CD4-positive, CD25-positive, alpha-beta regulatory T cell (primary cell): ENCODE results near the gene ABCC12. TPM values are rescaled to one million over a fixed set of nuclear protein-coding genes. Genes with fewer than 3 reads are reported as not detected.

ENCODE experiments used
- ATAC-seq, 2 donors: fragments of 150-1000 bp; cut with Tn5 transposase; one replicate each; pipeline ENCODE4 v1.10.0; 2021; ENCODE audit warnings: low read depth in 2 of 2, moderate number of reproducible peaks in 2 of 2, moderate library complexity in 1 of 2
- DNase-seq, 3 donors: peaks; one replicate each; pipeline versions ENCODE4 v3.0.0 to v3.0.0-alpha.2; 2012 to 2022; ENCODE audit warnings: mixed read lengths in 1 of 3
- H3K27ac ChIP-seq: one replicate; pipeline ENCODE4 v1.7.0; 2013; ENCODE audit warnings: mild to moderate bottlenecking, low read length; ENCODE audit not compliant: insufficient read depth, poor library complexity, severe bottlenecking
- H3K27me3 ChIP-seq: one replicate; pipeline ENCODE4 v1.7.0; 2013; ENCODE audit warnings: low read length; ENCODE audit not compliant: control insufficient read depth, insufficient read depth
- H3K36me3 ChIP-seq: one replicate; pipeline ENCODE4 v1.7.0; 2013; ENCODE audit warnings: mild to moderate bottlenecking, low read length, moderate library complexity; ENCODE audit not compliant: control insufficient read depth, insufficient read depth
- H3K4me1 ChIP-seq: 2 replicates; pipeline ENCODE4 v1.7.0; 2013; ENCODE audit warnings: mild to moderate bottlenecking, low read length; ENCODE audit not compliant: insufficient read depth, control insufficient read depth, poor library complexity, severe bottlenecking
- H3K4me3 ChIP-seq: one replicate; pipeline ENCODE4 v1.7.0; 2013; ENCODE audit warnings: low read depth, mild to moderate bottlenecking, low read length, moderate library complexity
- H3K9me3 ChIP-seq, 2 experiments: 1 replicate in 1 of 2; 2 replicates in 1 of 2; pipeline ENCODE4 v1.7.0; 2013; ENCODE audit warnings: low read length in 2 of 2, mild to moderate bottlenecking in 1 of 2, moderate library complexity in 1 of 2; ENCODE audit not compliant: control insufficient read depth in 2 of 2
- H3K27ac Mint-ChIP-seq, 3 donors: one replicate each; pipeline ENCODE4 v1.8.0; 2020 to 2022; ENCODE audit warnings: mild to moderate bottlenecking in 3 of 3, mixed read lengths in 3 of 3, moderate library complexity in 2 of 3
- H3K27me3 Mint-ChIP-seq: one replicate; pipeline ENCODE4 v1.8.0; 2022; ENCODE audit warnings: mild to moderate bottlenecking, mixed read lengths
- H3K36me3 Mint-ChIP-seq: one replicate; pipeline ENCODE4 v1.8.0; 2020; ENCODE audit warnings: mixed read lengths
- H3K4me1 Mint-ChIP-seq, 4 donors: one replicate each; pipeline ENCODE4 v1.8.0; 2020 to 2022; ENCODE audit warnings: mixed read lengths in 4 of 4, mild to moderate bottlenecking in 1 of 4
- H3K4me3 Mint-ChIP-seq, 4 donors: one replicate each; pipeline ENCODE4 v1.8.0; 2020 to 2022; ENCODE audit warnings: mild to moderate bottlenecking in 4 of 4, mixed read lengths in 4 of 4, moderate library complexity in 3 of 4
- H3K9me3 Mint-ChIP-seq, 7 donors: one replicate each; pipeline ENCODE4 v1.8.0; 2020 to 2022; ENCODE audit warnings: mixed read lengths in 7 of 7, mild to moderate bottlenecking in 3 of 7, moderate library complexity in 2 of 7
- polyA plus RNA-seq, 4 donors: library from polyadenylated mRNA; unstranded; fragments of 300-500 nt; fragmentation: Illumina TruSeq; gene quantifications; one replicate each; pipeline ENCODE4 v1.2.3, GENCODE V29; 2021
- total RNA-seq: library from RNA; stranded (reverse); gene quantifications from one replicate; pipeline ENCODE4 v1.2.3, GENCODE V29; 2022

The ABCC12 gene
- total and polyA plus RNA-seq, 5 donors from 2014 or later = not detected

DNA sequence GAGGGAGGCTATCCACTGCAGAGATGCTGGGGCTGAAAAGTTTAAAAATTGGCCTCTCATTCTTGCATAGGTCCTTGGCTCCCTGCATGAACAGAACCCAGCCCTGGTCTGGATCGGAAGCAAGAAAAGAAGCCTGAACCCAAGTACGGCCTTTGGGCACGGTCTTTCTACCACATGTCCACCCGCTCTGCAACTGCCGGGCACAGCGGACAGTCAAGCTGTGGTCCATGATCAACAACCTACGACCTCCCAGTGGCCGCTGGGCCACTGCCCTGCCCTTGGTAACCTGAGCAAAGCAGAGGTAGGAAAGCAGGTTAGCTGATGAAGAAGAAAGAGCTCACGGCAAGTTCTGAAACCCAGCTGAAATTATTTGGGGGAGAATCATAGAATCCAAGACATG is 3.6 kb downstream of the ABCC12 start:
- Histone ChIP-seq H3K4me3 (no peak overlapping the region), H3K27me3 (peaks cover 3% of the 10 kb centered on the region), H3K36me3 (no peaks in the 10 kb centered on the region), H3K9me3 (no peaks in the 10 kb centered on the region), H3K27ac (no peak overlapping the region), H3K4me1 (peaks cover 6% of the 10 kb centered on the region)
- ATAC-seq (no peak), DNase-seq (no peak)
- H3K9me3 Mint-ChIP-seq = peaks cover 0 to 4% (median 2%) of the 10 kb centered on the region in 7 donors
- peaks cover 32% of the 10 kb centered on the region for H3K27me3 Mint-ChIP-seq
- no peak overlapping the region for H3K27ac Mint-ChIP-seq
- H3K36me3 Mint-ChIP-seq = no peaks in the 10 kb centered on the region
- no peak overlapping the region for H3K4me3 Mint-ChIP-seq
- H3K4me1 Mint-ChIP-seq = peaks cover 0 to 5% (median 2%) of the 10 kb centered on the region in 4 donors

- Histone ChIP-seq H3K27ac (no peak overlapping the region), H3K36me3 (no peaks in the 10 kb centered on the region), H3K4me1 (no peaks in the 10 kb centered on the region), H3K4me3 (no peak overlapping the region), H3K9me3 (no peaks in the 10 kb centered on the region), H3K27me3 (peaks cover 3% of the 10 kb centered on the region)
- no peaks in the 10 kb centered on the region for H3K36me3 Mint-ChIP-seq
- peaks cover 0 to 4% (median 2%) of the 10 kb centered on the region in 7 donors for H3K9me3 Mint-ChIP-seq
- peaks cover 0 to 5% (median 0%) of the 10 kb centered on the region in 4 donors for H3K4me1 Mint-ChIP-seq
- H3K27me3 Mint-ChIP-seq = peaks cover 33% of the 10 kb centered on the region
- H3K27ac Mint-ChIP-seq = no peak overlapping the region
- no peak overlapping the region for H3K4me3 Mint-ChIP-seq
- ATAC-seq (no peak), DNase-seq (no peak)
Observed at GRCh38 chr16:48150707-48151106, 5.1 kb downstream of the ABCC12 start.

GRCh38 chr16:48146710-48147109 is 9.1 kb downstream of the ABCC12 start:
- no peaks in the 10 kb centered on the region for H3K4me1 ChIP-seq
- no peaks in the 10 kb centered on the region for H3K4me1 Mint-ChIP-seq
- H3K36me3 ChIP-seq = no peaks in the 10 kb centered on the region
- H3K4me3 ChIP-seq = no peak overlapping the region
- no peaks in the 10 kb centered on the region for H3K36me3 Mint-ChIP-seq
- H3K27me3 ChIP-seq = peaks cover 6% of the 10 kb centered on the region
- H3K9me3 ChIP-seq = no peaks in the 10 kb centered on the region
- H3K27ac Mint-ChIP-seq = no peak overlapping the region
- no peak for DNase-seq
- H3K4me3 Mint-ChIP-seq = no peak overlapping the region
- H3K27ac ChIP-seq = no peak overlapping the region
- H3K27me3 Mint-ChIP-seq = peaks cover 28% of the 10 kb centered on the region
- peaks cover 0 to 4% (median 0%) of the 10 kb centered on the region in 7 donors for H3K9me3 Mint-ChIP-seq
- ATAC-seq = no peak

GRCh38 chr16:48146131-48146530 is 9.7 kb downstream of the ABCC12 start:
- Mint-ChIP-seq H3K36me3 (no peaks in the 10 kb centered on the region), H3K9me3 (peaks cover 0 to 4% (median 0%) of the 10 kb centered on the region in 7 donors), H3K27me3 (peaks cover 24% of the 10 kb centered on the region), H3K4me3 (no peak overlapping the region), H3K27ac (no peak overlapping the region), H3K4me1 (no peaks in the 10 kb centered on the region)
- ATAC-seq (no peak), DNase-seq (no peak)
- H3K4me1 ChIP-seq = no peaks in the 10 kb centered on the region
- no peak overlapping the region for H3K27ac ChIP-seq
- peaks cover 6% of the 10 kb centered on the region for H3K27me3 ChIP-seq
- H3K9me3 ChIP-seq = no peaks in the 10 kb centered on the region
- no peaks in the 10 kb centered on the region for H3K36me3 ChIP-seq
- no peak overlapping the region for H3K4me3 ChIP-seq

- Histone ChIP-seq H3K9me3 (no peaks in the 10 kb centered on the region), H3K27ac (no peak overlapping the region), H3K27me3 (peaks cover 3% of the 10 kb centered on the region), H3K4me3 (no peak overlapping the region), H3K4me1 (no peaks in the 10 kb centered on the region), H3K36me3 (no peaks in the 10 kb centered on the region)
- H3K9me3 Mint-ChIP-seq = peaks cover 0 to 3% (median 0%) of the 10 kb centered on the region in 7 donors
- H3K27me3 Mint-ChIP-seq = peaks cover 15% of the 10 kb centered on the region
- H3K4me3 Mint-ChIP-seq = no peak overlapping the region
- no peak overlapping the region for H3K27ac Mint-ChIP-seq
- DNase-seq (no peak), ATAC-seq (no peak)
- no peaks in the 10 kb centered on the region for H3K36me3 Mint-ChIP-seq
- H3K4me1 Mint-ChIP-seq = no peaks in the 10 kb centered on the region
Observed at GRCh38 chr16:48143812-48144368, 11.9 kb downstream of the ABCC12 start.

DNA sequence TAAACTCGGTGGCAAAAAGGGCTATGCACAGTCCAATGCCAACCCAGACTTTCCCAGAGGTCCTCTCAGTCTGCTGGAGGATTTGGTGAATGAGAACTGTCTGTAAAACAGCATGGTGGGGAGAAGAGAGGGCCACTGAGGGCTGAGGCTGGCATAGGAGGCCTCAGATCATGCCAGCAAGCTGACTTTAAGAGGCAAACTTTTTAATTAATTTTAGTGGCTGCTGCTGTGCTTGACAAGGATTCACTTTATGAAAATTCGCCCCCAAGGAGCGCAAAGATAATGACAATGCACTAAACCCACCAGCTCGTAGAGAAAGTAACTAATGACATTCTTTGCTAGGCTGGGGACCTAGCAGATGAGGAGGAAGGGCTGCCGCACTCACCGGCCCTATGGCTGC is 15.0 kb downstream of the ABCC12 start:
- H3K4me1 Mint-ChIP-seq = no peaks in the 10 kb centered on the region
- Histone ChIP-seq H3K4me1 (no peaks in the 10 kb centered on the region), H3K4me3 (no peak overlapping the region), H3K36me3 (no peaks in the 10 kb centered on the region), H3K9me3 (no peaks in the 10 kb centered on the region), H3K27ac (no peak overlapping the region), H3K27me3 (peaks cover 3% of the 10 kb centered on the region)
- no peak for ATAC-seq
- no peak overlapping the region for H3K27ac Mint-ChIP-seq
- DNase-seq = no peak
- H3K36me3 Mint-ChIP-seq = no peaks in the 10 kb centered on the region
- no peak overlapping the region for H3K4me3 Mint-ChIP-seq
- H3K9me3 Mint-ChIP-seq = peaks cover 0 to 2% (median 0%) of the 10 kb centered on the region in 7 donors
- H3K27me3 Mint-ChIP-seq = peaks cover 4% of the 10 kb centered on the region

- H3K27me3 ChIP-seq = no peaks in the 10 kb centered on the region
- no peaks in the 10 kb centered on the region for H3K9me3 ChIP-seq
- no peak for DNase-seq
- Mint-ChIP-seq H3K4me3 (no peak overlapping the region), H3K27ac (no peak overlapping the region), H3K9me3 (peaks cover 0 to 2% (median 0%) of the 10 kb centered on the region in 7 donors), H3K27me3 (peaks cover 4% of the 10 kb centered on the region), H3K36me3 (no peaks in the 10 kb centered on the region), H3K4me1 (no peaks in the 10 kb centered on the region)
- H3K4me3 ChIP-seq = no peak overlapping the region
- no peaks in the 10 kb centered on the region for H3K4me1 ChIP-seq
- no peak for ATAC-seq
- H3K27ac ChIP-seq = no peak overlapping the region
- no peaks in the 10 kb centered on the region for H3K36me3 ChIP-seq
Observed at GRCh38 chr16:48139517-48139916, 16.3 kb downstream of the ABCC12 start.

DNA sequence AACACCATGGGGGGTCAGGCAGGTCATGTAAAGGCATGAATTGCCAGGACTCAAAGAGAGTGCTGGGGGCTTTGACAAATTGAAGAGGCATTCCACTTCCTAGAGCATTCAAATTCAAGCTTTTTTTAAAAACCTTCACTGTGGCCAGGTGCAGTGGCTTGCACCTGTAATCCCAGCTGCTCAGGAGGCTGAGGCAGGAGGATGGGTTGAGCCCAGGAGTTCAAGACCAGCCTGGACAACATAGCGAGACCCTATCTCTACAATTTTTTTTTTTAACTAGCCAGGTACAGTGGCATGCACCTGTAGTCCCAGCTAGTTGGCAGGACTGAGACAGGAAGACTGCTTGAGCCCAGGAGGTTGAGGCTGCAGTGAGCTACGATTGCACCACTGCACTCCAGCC is 17.2 kb downstream of the ABCC12 start:
- Mint-ChIP-seq H3K27ac (no peak overlapping the region), H3K4me3 (no peak overlapping the region), H3K9me3 (peaks cover 0 to 2% (median 0%) of the 10 kb centered on the region in 7 donors), H3K27me3 (peaks cover 4% of the 10 kb centered on the region), H3K4me1 (no peaks in the 10 kb centered on the region), H3K36me3 (no peaks in the 10 kb centered on the region)
- H3K36me3 ChIP-seq = no peaks in the 10 kb centered on the region
- no peak overlapping the region for H3K4me3 ChIP-seq
- H3K4me1 ChIP-seq = no peaks in the 10 kb centered on the region
- H3K27ac ChIP-seq = no peak overlapping the region
- no peak for DNase-seq
- no peaks in the 10 kb centered on the region for H3K9me3 ChIP-seq
- no peaks in the 10 kb centered on the region for H3K27me3 ChIP-seq
- no peak for ATAC-seq
